Measurements from ENCODE around the gene SAPCD2.

Gene SAPCD2

DNA sequence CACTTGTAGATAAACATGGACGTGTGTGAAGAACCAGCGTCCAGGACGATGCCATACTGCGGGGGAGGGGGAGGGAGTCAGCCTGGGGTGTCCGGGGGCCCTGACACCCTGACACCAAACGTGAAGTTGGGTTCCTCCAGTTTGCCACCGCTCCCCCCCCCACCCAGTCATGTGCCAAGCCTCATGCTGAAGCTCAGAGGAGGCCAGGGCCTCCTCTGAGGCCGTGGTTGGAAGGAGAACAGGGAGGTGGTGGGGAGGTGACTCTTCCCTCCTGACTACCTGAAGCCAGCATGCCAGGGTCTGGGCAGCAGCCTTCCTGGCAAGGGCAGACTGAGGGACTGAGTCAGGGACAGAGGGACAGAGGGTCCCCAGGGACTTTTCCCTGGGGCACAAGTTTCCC, 18.1 kb downstream of the SAPCD2 start:
- TF ChIP-seq, protein P1, sequence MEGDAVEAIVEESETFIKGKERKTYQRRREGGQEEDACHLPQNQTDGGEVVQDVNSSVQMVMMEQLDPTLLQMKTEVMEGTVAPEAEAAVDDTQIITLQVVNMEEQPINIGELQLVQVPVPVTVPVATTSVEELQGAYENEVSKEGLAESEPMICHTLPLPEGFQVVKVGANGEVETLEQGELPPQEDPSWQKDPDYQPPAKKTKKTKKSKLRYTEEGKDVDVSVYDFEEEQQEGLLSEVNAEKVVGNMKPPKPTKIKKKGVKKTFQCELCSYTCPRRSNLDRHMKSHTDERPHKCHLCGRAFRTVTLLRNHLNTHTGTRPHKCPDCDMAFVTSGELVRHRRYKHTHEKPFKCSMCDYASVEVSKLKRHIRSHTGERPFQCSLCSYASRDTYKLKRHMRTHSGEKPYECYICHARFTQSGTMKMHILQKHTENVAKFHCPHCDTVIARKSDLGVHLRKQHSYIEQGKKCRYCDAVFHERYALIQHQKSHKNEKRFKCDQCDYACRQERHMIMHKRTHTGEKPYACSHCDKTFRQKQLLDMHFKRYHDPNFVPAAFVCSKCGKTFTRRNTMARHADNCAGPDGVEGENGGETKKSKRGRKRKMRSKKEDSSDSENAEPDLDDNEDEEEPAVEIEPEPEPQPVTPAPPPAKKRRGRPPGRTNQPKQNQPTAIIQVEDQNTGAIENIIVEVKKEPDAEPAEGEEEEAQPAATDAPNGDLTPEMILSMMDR (IDR thresholded peaks at IDR 0.05; ENCODE audit: insufficient read depth, low read length, missing control alignments), result no peak
- POLR2A ChIA-PET, result no interaction called here
- CTCF ChIA-PET, result interaction anchor here (0.8 to 21.0 kb wide), 4 partner anchors 8 to 21 kb away, joined by 3 to 364 read pairs (median 156); partner anchors contain the start of genes ABCA2, FUT7 and SAPCD2
- H3K4me3 ChIP-seq (ENCODE audit: low read depth, low read length), result no peak overlapping the region
- DNase-seq (ENCODE audit: low read depth, low spot score), result no peak

DNA sequence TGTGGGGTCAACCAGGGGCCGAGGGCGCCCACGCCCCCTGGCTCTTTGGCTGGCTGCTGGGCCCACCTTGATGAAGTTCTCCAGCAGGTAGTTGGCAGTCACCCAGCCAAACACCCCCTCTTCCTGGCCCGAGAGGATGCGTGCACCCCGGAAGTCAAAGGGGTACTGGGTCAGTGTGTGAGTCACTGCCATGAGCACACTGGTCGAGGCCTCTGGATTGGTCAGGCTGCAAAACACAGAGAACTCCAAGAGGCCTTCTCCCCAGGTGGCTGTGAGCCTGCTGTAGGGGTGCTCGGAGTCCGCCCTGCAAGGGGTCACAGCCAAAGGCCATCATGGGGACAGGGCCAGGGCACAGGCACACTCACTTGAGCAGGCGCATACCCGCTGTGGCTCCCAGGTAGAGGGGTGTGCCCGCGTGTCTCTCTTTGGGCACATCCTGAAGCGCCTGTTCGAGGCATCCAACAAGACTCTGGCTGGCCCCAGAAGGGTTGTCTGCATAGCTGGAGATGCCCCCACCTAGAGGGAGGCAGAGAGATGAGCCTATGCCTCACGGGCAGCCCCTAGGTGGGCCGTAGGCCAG, 19.1 kb downstream of the SAPCD2 start:
- POLR2A ChIA-PET, result no interaction called here
- DNase-seq (ENCODE audit: low read depth, low spot score), result no peak
- CTCF ChIA-PET, result interaction anchor here (0.8 to 21.0 kb wide), 3 partner anchors 9 to 20 kb away, joined by 3 to 364 read pairs (median 310); partner anchors contain the start of genes ABCA2, FUT7 and SAPCD2

DNA sequence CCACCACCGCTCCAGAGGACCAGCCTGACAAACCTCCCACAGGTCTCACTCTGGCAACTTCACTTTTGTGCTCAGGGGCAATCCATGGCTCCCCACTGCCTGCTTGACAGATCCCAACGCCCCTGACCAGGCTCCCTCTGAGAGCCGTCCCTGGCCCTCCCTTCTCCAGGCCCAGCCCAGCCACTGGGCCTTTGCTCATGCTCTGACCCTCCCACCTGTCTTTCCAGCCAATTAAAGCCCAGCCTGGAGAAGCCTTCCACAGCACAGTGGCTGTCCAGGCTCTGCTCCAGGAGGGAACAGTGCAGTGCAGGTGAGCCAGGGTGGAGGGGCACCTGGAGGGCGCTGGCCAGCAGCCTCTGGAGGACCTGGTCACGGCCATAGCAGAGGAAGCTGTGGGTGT, 19.8 kb downstream of the SAPCD2 start:
- TF ChIP-seq, protein P1 (IDR thresholded peaks at IDR 0.05; ENCODE audit: insufficient read depth, low read length, missing control alignments), result no peak
- ChIA-PET CTCF (interaction anchor here (10.9 kb wide), 1 partner anchor 14 kb away, joined by 364 read pairs; the partner anchor contains the start of gene SAPCD2), POLR2A (no interaction called here)

More for the DNA sequence above, 19.1 kb downstream of the SAPCD2 start:
- TF ChIP-seq, protein P1 (IDR thresholded peaks at IDR 0.05; ENCODE audit: insufficient read depth, low read length, missing control alignments), result no peak
- H3K4me3 ChIP-seq (ENCODE audit: low read depth, low read length), result no peak overlapping the region

DNA sequence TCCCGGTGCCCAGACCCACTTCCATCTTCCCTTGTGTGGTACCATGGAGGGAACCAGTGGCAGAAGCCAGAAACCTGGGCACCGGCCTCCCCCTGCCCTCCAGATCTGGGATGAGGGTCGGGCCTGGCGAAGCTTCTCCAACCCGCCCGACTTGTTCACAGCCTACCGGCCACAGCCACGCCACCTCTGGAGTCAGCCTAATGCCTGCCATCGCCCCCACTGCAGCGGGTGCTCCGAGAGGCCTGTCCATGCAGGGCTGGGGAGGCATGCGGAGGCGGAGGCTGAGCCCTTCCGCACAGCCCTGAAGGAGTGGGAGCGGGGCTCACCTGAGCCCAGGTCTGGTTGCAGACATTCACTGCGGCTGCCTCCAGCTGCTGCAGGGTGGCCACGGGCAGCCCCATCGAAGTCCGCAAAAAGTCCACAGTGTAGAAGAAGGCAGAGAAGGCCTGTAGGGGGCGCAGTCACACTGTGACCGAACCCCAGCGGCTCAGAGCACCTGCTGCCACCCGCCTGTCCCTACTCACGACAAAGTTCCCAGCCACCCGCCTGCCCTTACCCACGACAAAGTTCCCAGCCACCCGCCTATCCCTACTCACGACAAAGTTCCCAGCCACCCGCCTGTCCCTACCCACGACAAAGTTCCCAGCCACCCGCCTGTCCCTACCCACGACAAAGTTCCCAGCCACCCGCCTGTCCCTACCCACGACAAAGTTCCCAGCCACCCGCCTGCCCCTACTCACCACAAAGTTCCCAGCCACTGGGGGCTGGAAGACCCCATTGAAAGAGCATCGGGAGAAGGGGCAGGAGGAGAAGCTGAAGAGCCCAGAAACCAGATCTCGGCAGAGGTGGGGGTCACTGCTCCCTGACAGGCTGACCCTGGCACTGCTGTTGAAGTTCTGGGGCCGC, 20.6 kb downstream of the SAPCD2 start:
- ChIA-PET POLR2A (no interaction called here), CTCF (interaction anchor here (0.8 to 10.9 kb wide), 8 partner anchors 15 to 188 kb away, joined by 3 to 364 read pairs (median 4); partner anchors contain the start of genes CLIC3, RNF224 and SAPCD2)
- H3K4me3 ChIP-seq (ENCODE audit: low read depth, low read length), result no peak overlapping the region
- no peak for DNase-seq (ENCODE audit: low read depth, low spot score)
- TF ChIP-seq, protein P1 (IDR thresholded peaks at IDR 0.05; ENCODE audit: insufficient read depth, low read length, missing control alignments), result peak; percentile 60

More for the DNA sequence above, 19.8 kb downstream of the SAPCD2 start:
- no peak for DNase-seq (ENCODE audit: low read depth, low spot score)
- no peak overlapping the region for H3K4me3 ChIP-seq (ENCODE audit: low read depth, low read length)

DNA sequence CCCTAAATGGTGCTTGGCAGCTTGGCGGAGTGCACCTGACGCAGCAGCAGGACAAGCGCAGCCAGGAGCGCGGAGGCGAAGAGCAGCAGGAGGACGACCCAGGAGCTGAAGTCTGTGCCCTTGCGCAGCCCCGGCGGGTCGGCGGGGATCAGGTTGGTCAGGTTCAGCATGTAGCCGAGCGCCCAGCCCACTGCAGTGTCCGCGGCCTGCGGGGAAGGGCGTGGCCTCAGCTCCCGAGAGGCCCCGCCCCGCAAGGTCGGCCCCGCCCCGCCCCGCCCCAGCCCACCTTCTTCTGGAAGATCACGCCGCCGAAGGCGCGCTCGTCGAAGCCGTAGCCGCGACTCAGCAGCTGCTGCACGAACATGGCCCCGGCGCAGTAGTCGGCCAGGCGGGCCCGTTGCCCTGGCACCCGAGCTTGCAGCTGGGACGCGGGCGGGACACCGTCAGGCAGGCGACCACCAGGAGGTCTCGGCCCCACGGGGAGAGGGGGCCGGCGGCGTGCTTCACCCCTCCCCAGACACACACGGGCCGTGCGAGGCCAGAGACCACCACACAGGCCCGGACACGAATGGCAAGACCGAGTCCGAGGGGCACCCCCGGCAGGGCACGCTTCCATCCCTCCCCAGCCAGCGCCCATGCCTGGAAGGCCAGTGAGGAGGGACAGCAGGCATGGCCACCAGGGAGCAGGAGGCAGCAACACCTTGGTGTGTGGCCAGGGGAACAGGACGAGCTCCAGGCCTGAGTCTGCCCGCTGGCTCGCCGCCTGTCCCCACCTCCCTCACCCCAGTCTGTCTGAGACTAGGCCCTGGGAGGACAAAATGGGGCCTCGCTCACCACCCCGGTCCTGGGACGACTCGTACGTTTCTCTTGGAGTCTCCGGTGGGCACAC, 21.5 kb downstream of the SAPCD2 start:
- H3K4me3 ChIP-seq (ENCODE audit: low read depth, low read length), result no peak overlapping the region
- ChIA-PET CTCF (interaction anchor here (0.8 to 10.9 kb wide), 8 partner anchors 14 to 189 kb away, joined by 3 to 364 read pairs (median 4); partner anchors contain the start of genes CLIC3, RNF224 and SAPCD2), POLR2A (no interaction called here)
- TF ChIP-seq, protein P1 (IDR thresholded peaks at IDR 0.05; ENCODE audit: insufficient read depth, low read length, missing control alignments), result no peak
- no peak for DNase-seq (ENCODE audit: low read depth, low spot score)

Measured in AG04449 (cell line).